Measurements from ENCODE around the gene CCDC117. TPM values are rescaled to one million over a fixed set of nuclear protein-coding genes. Genes with fewer than 3 reads are reported as not detected.

The CCDC117 gene
- total and polyA plus RNA-seq, 5 experiments from 2014 or later = 7.2 to 17.6 (median 11.1) TPM

- H3K27ac Mint-ChIP-seq = peak overlapping the region; percentile 78 to 96 (median 92)
- peaks cover 26 to 87% (median 73%) of the 10 kb centered on the region in 4 donors for H3K4me1 Mint-ChIP-seq
- DNase-seq (peak in 7 of 10 donors; percentile 38 to 69 (median 46)), ATAC-seq (peak; percentile 63 to 66)
- peaks cover 6 to 24% (median 19%) of the 10 kb centered on the region in 3 donors for H3K36me3 Mint-ChIP-seq
- H3K27me3 Mint-ChIP-seq = no peaks in the 10 kb centered on the region
- peak overlapping the region; percentile 74 to 89 (median 83) for H3K4me3 Mint-ChIP-seq
- H3K9me3 Mint-ChIP-seq = no peaks in the 10 kb centered on the region
- POLR2A ChIA-PET = interaction anchor here (1.2 to 7.8 kb wide), 7 partner anchors 8 to 39 kb away, joined by 3 to 117 read pairs (median 6); partner anchors contain the start of genes CCDC117 and XBP1
Measured at GRCh38 chr22:28810821-28811491, 38.5 kb downstream of the CCDC117 start.

- Mint-ChIP-seq H3K4me3 (peak overlapping the region; percentile 74 to 89 (median 83)), H3K36me3 (peaks cover 6 to 23% (median 19%) of the 10 kb centered on the region in 3 donors), H3K4me1 (peaks cover 29 to 84% (median 76%) of the 10 kb centered on the region in 4 donors), H3K9me3 (no peaks in the 10 kb centered on the region), H3K27ac (peak overlapping the region; percentile 78 to 96 (median 92)), H3K27me3 (no peaks in the 10 kb centered on the region)
- ATAC-seq = no peak
- POLR2A ChIA-PET = interaction anchor here (1.2 to 7.8 kb wide), 4 partner anchors 9 to 16 kb away, joined by 3 to 117 read pairs (median 14); partner anchors contain the start of gene XBP1
- DNase-seq = no peak
Measured at GRCh38 chr22:28812516-28812915, 40.0 kb downstream of the CCDC117 start.

- peak overlapping the region in 8 of 10 donors; percentile 31 to 96 (median 86) for H3K27ac Mint-ChIP-seq
- peak overlapping the region in 5 of 10 donors; percentile 26 to 57 (median 47) for H3K4me3 Mint-ChIP-seq
- H3K9me3 Mint-ChIP-seq = no peaks in the 10 kb centered on the region
- DNase-seq (no peak), ATAC-seq (no peak)
- peaks cover 38 to 87% (median 82%) of the 10 kb centered on the region in 4 donors for H3K4me1 Mint-ChIP-seq
- POLR2A ChIA-PET = interaction anchor here (1.3 to 7.8 kb wide), 3 partner anchors 8 to 19 kb away, joined by 3 to 117 read pairs (median 20); partner anchors contain the start of gene XBP1
- H3K27me3 Mint-ChIP-seq = no peaks in the 10 kb centered on the region
- peaks cover 6 to 15% (median 10%) of the 10 kb centered on the region in 3 donors for H3K36me3 Mint-ChIP-seq
Measured at GRCh38 chr22:28813772-28814518, 41.5 kb downstream of the CCDC117 start.

- no peak for ATAC-seq
- Mint-ChIP-seq H3K4me3 (peak overlapping the region in 5 of 10 donors; percentile 12 to 64 (median 55)), H3K4me1 (peaks cover 34 to 86% (median 82%) of the 10 kb centered on the region in 4 donors), H3K27ac (peak overlapping the region in 7 of 10 donors; percentile 12 to 95 (median 84)), H3K9me3 (no peaks in the 10 kb centered on the region), H3K27me3 (no peaks in the 10 kb centered on the region), H3K36me3 (peaks cover 6 to 14% (median 9%) of the 10 kb centered on the region in 3 donors)
- DNase-seq = no peak
- POLR2A ChIA-PET = interaction anchor here (1.3 to 7.8 kb wide), 2 partner anchors 15 to 20 kb away, joined by 3 to 117 read pairs; partner anchors contain the start of gene XBP1
Measured at GRCh38 chr22:28815111-28815510, 42.6 kb downstream of the CCDC117 start.

GRCh38 chr22:28815729-28816128, 43.2 kb downstream of the CCDC117 start:
- H3K9me3 Mint-ChIP-seq = no peaks in the 10 kb centered on the region
- peaks cover 6 to 14% (median 7%) of the 10 kb centered on the region in 3 donors for H3K36me3 Mint-ChIP-seq
- H3K4me3 Mint-ChIP-seq = peak overlapping the region in 3 of 10 donors; percentile 19 to 62 (median 34)
- DNase-seq (no peak), ATAC-seq (no peak)
- POLR2A ChIA-PET = no interaction called here
- H3K27ac Mint-ChIP-seq = peak overlapping the region in 5 of 10 donors; percentile 33 to 94 (median 84)
- no peaks in the 10 kb centered on the region for H3K27me3 Mint-ChIP-seq
- peaks cover 33 to 82% (median 76%) of the 10 kb centered on the region in 4 donors for H3K4me1 Mint-ChIP-seq

- Mint-ChIP-seq H3K27ac (peak overlapping the region in 4 of 10 donors; percentile 2 to 57 (median 24)), H3K4me1 (peaks cover 30 to 83% (median 77%) of the 10 kb centered on the region in 4 donors), H3K36me3 (peaks cover 6 to 14% (median 7%) of the 10 kb centered on the region in 3 donors), H3K4me3 (no peak overlapping the region), H3K9me3 (no peaks in the 10 kb centered on the region), H3K27me3 (no peaks in the 10 kb centered on the region)
- DNase-seq (no peak), ATAC-seq (no peak)
- POLR2A ChIA-PET = interaction anchor here (1.5 kb wide), 1 partner anchor 9 kb away, joined by 10 read pairs; no protein-coding TSS in a partner anchor
Measured at GRCh38 chr22:28817064-28817463, 44.6 kb downstream of the CCDC117 start.

- ATAC-seq (no peak), DNase-seq (peak in 1 of 10 donors; percentile 12)
- Mint-ChIP-seq H3K27ac (peak overlapping the region in 8 of 10 donors; percentile 43 to 92 (median 76)), H3K4me3 (peak overlapping the region in 7 of 10 donors; percentile 21 to 82 (median 52)), H3K4me1 (peaks cover 35 to 83% (median 77%) of the 10 kb centered on the region in 4 donors), H3K36me3 (peaks cover 6 to 14% (median 7%) of the 10 kb centered on the region in 3 donors), H3K9me3 (no peaks in the 10 kb centered on the region), H3K27me3 (no peaks in the 10 kb centered on the region)
- POLR2A ChIA-PET = interaction anchor here (0.7 to 2.5 kb wide), 3 partner anchors 10 to 18 kb away, joined by 3 to 11 read pairs (median 10); partner anchors contain the start of gene XBP1
Measured at GRCh38 chr22:28817919-28818859, 45.7 kb downstream of the CCDC117 start.

- Mint-ChIP-seq H3K27ac (peak overlapping the region in 8 of 10 donors; percentile 44 to 92 (median 82)), H3K27me3 (no peaks in the 10 kb centered on the region), H3K4me1 (peaks cover 31 to 80% (median 72%) of the 10 kb centered on the region in 4 donors), H3K9me3 (no peaks in the 10 kb centered on the region), H3K4me3 (peak overlapping the region in 2 of 10 donors; percentile 13 to 57), H3K36me3 (peaks cover 6 to 11% (median 7%) of the 10 kb centered on the region in 3 donors)
- POLR2A ChIA-PET = interaction anchor here (0.7 to 2.5 kb wide), 5 partner anchors 8 to 47 kb away, joined by 3 to 11 read pairs (median 3); partner anchors contain the start of genes CCDC117 and XBP1
- ATAC-seq (no peak), DNase-seq (no peak)
Measured at GRCh38 chr22:28819253-28820096, 47.0 kb downstream of the CCDC117 start.

- Mint-ChIP-seq H3K27me3 (no peaks in the 10 kb centered on the region), H3K4me3 (peak overlapping the region in 1 of 10 donors; percentile 36), H3K27ac (peak overlapping the region in 3 of 10 donors; percentile 5 to 65 (median 52)), H3K36me3 (peaks cover 0 to 2% (median 0%) of the 10 kb centered on the region in 3 donors), H3K9me3 (no peaks in the 10 kb centered on the region), H3K4me1 (peaks cover 24 to 71% (median 59%) of the 10 kb centered on the region in 4 donors)
- ATAC-seq = no peak
- no peak for DNase-seq
- POLR2A ChIA-PET = interaction anchor here (0.8 to 2.5 kb wide), 4 partner anchors 12 to 21 kb away, joined by 3 to 19 read pairs (median 4); partner anchors contain the start of gene XBP1
Measured at GRCh38 chr22:28820885-28821284, 48.4 kb downstream of the CCDC117 start.

- H3K27ac Mint-ChIP-seq = peak overlapping the region in 9 of 10 donors; percentile 9 to 99 (median 77)
- no peaks in the 10 kb centered on the region for H3K9me3 Mint-ChIP-seq
- POLR2A ChIA-PET = interaction anchor here (1.1 to 2.5 kb wide), 3 partner anchors 9 to 22 kb away, joined by 3 to 20 read pairs (median 19); partner anchors contain the start of gene XBP1
- peaks cover 24 to 74% (median 59%) of the 10 kb centered on the region in 4 donors for H3K4me1 Mint-ChIP-seq
- H3K27me3 Mint-ChIP-seq = no peaks in the 10 kb centered on the region
- DNase-seq (no peak), ATAC-seq (no peak)
- peak overlapping the region in 2 of 10 donors; percentile 19 to 70 for H3K4me3 Mint-ChIP-seq
- peaks cover 0 to 2% (median 0%) of the 10 kb centered on the region in 3 donors for H3K36me3 Mint-ChIP-seq
Measured at GRCh38 chr22:28821452-28821851, 49.0 kb downstream of the CCDC117 start.

Measured in naive thymus-derived CD8-positive, alpha-beta T cell (primary cell).